ENCODE measurements around the gene HTR3D.
"Not testable (repeated sequence)": the region's sequence is repeated elsewhere in the genome, so short reads cannot be mapped to it uniquely, and the experiment has no call there.

Gene HTR3D, protein sequence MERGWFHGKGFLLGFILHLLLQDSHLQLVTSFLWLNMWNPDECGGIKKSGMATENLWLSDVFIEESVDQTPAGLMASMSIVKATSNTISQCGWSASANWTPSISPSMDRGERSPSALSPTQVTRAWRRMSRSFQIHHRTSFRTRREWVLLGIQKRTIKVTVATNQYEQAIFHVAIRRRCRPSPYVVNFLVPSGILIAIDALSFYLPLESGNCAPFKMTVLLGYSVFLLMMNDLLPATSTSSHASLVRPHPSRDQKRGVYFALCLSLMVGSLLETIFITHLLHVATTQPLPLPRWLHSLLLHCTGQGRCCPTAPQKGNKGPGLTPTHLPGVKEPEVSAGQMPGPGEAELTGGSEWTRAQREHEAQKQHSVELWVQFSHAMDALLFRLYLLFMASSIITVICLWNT

DNA sequence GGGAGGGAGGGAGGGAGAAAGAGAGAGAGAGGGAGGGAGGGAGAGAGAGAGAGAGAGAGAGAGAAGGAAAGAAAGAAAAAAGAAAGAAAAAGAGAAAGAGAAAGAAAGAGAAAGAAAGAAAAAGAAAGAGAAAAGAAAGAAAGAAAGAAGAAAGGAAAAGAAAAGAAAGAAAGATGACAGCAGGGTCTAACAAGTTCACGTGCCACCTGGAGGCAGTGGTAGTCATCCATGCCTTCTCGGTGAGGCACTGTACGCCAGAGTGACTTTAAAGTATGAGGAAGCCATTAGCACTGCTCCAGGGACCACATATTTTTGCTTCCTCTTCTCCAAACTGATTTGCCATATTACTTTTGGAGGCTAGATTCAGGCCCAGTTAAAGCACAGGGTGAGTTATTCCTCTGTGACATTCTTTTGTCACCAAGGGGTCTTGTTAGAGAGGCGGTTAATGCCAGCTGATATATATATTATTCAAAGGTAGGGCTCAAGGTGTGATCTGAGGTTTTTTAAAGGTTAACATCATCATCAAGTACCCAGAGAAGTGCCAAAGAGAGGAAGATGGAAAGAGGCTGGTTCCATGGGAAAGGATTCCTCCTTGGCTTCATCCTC lies at the start of gene HTR3D:
TSS of gene HTR3D (plus strand) at position 556 of the 606 bp plus-strand sequence. CDS start at position 556, 0 bp downstream.
- DNase-seq (ENCODE audit: low spot score) = no peak

DNA sequence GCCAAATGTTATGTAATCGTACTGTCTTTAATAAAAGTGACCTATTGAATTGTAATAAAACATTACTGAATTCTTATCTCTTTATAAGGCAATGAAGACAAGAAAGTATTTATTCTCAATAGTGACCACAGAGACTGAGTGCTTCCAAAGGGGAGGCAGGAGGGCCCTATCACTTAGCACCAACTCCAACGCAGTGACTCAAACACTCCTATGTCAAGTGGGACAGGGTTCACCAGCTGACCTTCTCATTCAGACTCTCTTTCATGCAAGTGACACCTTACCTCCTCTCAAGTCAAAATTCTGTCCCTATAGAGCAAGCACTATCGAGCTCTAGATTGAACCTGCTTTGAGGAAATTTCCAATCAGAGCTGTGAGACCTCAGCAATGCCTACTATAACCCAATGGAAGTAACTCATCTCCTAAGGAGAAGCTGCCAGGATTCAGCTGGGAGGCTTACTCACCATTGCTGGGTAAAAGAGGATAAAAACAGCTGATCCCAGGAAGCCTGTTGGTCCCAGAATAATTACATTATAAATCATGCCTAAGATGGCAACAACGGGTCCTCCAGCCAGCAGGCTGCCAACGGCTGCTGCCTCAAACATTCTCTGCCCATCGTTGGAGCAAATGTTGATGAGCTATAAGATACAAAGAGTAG lies 49.4 kb upstream of the HTR3D start:
- no peak for DNase-seq (ENCODE audit: low spot score)

DNA sequence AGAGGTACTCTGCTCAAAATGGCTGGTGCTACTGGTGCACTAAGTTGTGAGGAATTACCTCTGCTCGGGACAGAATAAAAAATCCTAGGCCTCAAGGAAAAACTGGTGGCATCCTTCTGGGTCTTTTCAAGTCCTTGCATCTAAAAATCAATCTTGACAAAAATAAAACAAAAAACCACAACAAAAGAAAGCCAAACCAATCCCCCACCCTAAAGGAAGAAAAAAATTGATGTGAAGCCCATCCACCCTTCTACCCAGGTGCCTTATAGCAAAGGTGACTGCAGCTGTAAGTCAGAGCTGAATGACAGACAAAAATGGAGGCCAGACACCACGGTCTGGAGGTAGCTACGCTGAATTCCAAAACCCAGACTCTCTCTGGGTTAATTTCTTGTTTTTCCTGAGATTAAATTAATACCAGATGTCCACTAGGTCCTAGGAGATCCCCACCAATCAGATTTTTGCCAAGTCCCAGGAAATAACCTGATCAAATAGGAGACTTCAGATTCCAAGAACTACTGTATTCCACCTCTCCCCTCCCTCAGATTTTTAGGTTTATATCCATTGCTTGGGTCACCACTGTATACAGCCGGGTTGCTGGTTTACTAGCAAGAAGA lies 47.3 kb upstream of the HTR3D start:
- DNase-seq (ENCODE audit: low spot score) = no peak

DNA sequence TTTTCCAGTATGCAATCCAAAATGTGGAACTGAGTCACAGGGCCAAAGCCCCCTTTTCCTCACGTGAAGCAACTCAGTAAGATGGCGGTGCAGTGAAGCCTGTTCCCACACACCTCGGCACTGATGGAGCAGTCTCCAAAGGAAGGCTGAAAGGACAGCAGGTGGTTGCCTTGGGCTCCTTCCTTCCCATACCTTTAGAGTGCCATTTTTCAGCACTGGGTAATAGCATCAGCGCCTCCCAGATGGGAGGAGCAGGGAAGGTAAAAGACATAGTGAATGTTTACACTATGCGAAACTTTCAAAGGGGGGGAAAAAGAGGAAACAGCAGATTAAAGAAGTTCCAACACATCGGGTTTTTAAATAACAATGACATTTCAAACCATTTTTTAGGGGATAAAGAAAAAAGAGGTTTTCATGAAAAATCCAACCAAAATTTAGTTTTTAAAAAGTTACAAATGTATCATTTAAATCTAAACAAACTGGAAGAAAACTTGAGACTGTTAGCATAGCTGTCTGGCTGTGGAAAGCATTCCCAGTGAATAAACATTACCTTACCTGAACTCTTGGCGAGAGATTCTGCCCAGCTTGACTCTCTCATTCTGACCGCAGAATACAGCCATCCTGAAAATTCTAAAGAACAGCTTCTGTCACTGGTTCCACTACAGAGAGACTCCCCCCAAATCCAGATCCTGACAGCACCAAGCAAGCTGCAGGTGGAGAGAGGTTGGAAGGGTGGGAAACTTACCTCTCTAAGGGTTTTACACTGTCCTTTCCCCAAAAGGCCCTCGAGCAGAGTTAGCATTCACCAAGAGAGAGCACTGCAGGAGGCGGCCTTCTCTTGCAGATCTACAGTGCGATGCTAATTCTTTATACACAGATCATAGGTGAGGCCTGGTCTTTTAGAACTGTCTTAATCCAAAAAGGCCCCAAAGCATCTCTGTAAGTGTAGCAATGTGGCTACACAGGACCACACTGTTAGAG lies 46.5 kb upstream of the HTR3D start:
- DNase-seq (ENCODE audit: low spot score) = no peak

DNA sequence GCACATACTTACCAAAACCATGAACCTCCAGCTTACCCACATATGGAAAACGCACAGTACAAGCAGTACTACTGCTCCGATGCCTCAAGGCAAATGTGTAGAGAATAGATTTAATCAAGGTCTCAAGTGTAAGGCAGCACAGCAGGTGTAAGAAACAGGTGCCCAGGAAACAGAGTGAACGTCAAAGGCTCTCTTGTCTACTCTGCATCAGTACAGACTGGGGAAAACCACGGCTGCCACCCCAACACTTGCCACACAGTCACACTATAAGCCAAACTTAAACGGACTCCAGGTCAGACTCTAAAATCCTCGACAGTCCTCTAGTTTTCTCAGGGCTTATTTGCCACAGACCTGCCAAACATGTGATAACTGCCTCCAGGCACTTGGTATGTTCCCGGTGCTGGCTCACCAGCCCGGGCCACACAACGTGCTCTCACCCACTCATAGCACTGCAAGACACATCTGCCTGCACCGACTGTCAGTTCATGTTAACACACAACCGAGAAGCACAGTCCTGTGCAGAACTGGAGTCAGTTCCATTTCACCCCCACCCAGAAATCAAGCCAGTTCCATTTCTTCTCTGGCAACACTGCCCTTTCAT lies 44.4 kb upstream of the HTR3D start:
- no peak for DNase-seq (ENCODE audit: low spot score)

DNA sequence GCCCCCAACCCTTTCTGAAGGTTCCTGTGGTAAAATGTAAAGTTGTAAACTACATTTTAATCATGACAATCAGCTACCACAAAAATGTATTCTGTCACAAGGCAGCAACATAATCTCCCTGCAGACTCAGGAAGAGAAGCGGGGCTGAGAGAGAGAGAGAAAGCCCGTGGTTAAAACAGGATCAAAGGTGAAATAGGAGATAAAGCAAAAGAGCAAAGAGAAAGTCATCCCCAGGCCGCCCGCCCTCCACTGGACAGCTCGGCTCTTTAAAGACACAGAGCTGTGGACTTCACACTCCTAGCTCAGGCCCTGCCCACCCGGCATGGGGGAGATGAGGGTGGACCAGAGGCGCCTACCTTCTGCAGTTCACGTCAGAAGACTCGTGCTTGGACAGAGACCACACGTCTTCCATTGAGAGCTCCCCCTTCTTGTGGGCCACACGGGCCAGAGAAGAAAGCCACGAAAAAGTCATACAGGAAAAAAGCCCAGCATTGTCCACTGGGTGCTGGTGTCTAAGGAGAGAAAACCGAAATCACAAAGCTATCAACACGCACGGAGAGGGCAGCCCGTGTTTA lies 43.2 kb upstream of the HTR3D start:
- DNase-seq (ENCODE audit: low spot score) = no peak

DNA sequence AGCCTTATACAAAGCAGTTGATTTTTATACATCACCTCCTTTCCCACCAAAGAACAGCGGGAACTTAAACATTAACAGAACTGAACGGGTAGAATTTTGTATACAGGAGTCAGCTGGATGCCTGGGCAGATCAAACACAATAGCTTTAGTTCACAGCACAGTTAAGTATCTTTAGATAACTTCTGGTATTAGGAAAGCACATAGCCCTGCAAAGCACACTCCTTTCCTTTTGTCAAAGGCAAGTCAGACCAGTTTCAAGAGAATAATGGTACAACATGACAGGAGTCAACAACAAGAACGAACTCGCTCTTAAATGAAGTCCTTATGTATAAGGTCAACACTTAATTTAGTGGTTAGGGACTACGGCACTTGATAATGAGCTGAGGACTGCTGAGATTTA lies 40.1 kb upstream of the HTR3D start:
- DNase-seq (ENCODE audit: low spot score) = no peak

DNA sequence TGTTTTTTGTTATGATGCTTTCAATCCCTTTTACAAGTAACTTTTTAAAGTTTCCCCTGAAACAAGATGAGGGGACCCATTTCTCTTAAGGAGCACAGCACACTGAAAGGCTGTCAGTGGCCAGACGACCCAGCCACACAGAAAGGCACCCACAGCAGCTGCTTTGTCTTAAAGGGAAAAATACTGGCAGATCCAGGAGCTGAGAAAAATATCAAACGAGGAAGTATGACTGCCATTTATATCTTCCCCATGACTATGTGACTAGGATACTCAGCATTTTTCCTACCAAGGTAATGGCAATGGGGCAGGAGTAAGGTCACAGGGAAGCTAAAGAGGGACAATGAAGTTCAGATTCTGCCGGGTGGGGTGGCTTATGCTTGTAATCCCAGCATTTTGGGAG lies 29.8 kb upstream of the HTR3D start:
- DNase-seq (ENCODE audit: low spot score) = no peak

DNA sequence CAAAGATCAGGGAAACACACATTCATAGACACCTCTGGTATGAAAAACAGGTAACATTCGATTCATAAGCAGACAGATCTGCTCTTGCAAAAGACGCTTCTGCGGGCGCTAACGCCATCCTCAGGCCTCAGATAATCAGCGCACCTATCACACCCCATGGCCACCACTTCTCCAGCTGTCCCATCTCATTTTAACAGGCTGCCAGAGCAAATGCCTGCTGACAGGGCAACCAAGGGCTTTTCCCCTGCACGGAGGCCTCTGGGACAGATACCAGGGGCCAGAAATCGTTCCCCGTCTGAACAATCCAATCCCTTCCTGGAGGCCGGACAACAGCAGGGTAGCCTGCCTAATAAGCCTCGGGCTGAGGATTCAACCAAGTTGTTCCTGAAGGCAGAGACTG lies 29.1 kb upstream of the HTR3D start:
- DNase-seq (ENCODE audit: low spot score) = no peak

DNA sequence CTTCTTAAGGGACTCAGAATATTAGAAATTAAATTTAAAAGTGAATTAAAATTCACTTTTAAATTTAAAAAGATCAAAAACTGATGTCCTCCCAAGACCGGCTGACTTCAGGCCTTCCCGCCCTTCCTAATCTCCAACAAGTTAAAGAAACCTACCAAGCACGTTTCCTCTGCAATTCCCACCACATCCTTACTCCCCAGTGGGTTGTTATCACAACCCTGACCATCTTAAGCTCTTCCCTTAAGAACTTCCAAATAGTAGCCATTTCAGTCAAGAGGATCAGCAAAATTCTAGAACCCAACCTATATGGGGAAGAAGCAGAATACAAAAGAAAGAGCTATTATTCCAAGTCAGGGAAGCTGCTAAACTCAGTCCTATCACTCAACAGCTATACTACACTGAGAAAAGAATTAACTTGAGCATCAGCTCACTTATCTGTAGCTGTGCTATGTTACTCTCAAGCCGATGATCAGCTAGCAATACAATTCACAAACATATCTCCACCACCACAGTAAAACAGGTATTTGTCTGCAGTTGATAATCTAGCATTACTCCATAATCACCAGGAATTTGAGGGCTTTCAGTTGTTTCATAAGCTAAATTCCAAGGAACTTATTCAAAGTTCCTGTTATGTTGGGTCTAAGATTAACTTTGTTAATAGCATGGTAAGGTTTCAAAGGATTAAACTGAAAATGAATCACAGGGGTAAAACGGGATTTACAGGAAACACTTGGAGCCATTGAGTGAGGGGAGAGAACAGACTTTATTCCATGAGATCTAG lies 28.2 kb upstream of the HTR3D start:
- no peak for DNase-seq (ENCODE audit: low spot score)

DNA sequence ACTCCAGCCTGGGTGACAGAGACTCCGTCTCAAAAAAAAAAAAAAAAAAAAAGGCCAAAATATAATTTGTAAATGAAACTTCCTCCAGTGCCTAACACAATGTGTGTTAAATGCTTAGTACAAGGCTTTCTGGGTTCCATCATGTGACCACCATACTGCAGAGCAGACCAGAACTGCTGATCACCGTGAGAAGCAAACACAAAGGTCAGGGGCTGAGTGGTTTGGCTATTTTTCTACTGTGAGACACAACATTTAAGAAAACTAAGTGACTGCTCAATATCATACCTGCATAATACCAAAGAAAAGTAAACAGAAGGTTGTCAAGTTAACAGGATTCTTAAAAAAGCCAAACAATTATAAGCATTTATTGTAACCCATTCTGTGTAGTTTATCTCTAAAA lies 27.1 kb upstream of the HTR3D start:
- no peak for DNase-seq (ENCODE audit: low spot score)

DNA sequence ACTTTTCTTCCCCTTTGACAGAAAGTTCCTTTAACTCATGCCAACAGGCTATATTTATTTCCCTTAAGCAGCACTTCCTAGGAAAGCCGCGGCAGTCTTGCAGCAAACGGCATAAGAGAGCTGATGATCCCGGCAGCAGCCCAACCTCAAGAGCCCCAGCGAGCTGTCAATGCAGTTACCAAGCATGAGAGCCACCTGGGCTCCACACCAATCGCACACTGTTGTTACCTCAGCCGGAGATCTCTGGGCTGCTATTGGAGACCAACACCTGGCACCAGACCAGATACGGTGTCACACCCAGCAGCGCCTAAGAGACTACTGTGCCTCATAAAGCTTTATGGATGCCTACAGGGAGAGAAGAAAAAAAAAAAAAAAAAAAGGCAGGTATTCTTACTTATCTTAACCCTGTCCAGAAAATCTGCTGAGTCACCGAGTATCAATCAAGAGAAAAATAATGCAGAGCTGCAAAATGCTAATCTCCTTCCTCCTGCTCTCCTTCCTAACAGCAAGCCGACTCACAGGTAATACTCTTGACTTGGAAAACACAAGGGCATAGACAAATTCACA lies 25.5 kb upstream of the HTR3D start:
- peak; percentile 79 for DNase-seq (ENCODE audit: low spot score)

DNA sequence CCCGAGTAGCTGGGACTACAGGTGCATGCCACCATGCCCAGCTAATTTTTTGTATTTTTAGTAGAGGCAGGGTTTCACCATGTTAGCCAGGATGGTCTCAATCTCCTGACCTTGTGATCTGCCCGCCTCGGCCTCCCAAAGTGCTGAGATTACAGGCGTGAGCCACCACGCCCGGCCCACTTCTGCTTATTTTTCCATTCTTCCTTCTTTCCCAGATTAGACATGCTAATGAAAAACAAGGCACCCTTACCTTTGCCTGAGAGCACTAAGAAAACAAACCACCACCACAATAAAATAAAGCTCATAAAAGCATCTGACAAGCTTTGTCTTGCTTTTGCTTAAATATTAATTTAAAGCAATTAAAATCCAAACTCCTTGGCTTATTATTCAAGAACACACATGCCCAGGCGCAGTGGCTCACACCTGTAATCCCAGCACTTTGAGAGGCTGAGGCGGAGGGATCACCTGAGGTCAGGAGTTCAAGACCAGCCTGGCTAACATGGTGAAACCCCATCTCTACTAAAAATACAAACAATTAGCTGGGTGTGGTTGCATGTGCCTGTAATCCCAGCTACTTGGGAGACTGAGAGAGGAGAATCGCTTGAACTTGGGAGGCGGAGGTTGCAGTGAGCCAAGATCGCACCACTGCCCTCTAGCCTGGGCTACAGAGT lies 24.3 kb upstream of the HTR3D start:
- not testable (repeated sequence) for DNase-seq (ENCODE audit: low spot score)

DNA sequence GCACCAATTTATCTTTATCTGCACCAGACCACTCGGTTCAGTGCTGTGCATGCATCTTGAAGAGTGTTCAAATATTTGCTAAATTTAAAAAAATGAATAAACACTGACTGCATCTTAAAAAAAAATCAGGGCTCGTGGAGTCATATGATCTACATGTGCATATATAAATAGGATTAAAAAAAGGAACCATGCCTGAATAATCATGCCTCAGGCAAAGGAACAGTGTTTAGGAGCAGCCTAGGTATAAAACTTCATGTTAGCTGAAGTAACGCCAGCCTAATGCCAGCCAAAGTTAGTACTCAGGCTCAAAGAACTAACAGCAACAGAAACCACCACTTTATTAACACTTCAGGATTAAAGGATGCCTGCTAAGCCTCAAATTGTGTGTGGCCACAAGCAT lies 23.4 kb upstream of the HTR3D start:
- no peak for DNase-seq (ENCODE audit: low spot score)

DNA sequence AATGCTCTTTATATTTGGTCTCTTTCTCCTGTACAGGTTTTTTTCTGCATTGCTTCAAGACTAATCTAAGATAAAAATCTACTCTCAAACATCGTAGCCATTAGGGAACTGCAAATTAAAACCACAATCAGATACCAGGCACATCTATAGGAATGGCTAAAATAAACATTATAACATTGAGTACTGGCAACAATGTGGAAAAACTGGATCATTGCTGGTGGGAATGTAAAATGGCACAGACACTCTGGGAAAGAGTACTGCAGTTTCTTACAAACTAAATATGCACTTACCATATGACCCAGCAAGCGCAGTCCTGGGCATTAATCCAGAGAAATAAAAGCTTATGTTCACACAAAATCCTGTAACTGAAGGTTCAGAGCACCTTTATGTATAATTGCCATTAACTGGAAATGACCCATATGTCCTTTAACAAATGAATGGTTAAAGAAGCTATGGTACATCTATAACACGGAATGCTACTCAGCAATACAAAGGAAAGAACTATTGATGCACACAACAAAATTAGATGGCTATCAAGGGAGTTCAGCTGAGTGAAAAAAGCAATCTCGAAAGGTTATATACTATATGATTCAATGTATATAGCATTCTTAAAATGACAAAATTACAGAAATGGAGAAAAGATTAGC lies 20.2 kb upstream of the HTR3D start:
- no peak for DNase-seq (ENCODE audit: low spot score)

DNA sequence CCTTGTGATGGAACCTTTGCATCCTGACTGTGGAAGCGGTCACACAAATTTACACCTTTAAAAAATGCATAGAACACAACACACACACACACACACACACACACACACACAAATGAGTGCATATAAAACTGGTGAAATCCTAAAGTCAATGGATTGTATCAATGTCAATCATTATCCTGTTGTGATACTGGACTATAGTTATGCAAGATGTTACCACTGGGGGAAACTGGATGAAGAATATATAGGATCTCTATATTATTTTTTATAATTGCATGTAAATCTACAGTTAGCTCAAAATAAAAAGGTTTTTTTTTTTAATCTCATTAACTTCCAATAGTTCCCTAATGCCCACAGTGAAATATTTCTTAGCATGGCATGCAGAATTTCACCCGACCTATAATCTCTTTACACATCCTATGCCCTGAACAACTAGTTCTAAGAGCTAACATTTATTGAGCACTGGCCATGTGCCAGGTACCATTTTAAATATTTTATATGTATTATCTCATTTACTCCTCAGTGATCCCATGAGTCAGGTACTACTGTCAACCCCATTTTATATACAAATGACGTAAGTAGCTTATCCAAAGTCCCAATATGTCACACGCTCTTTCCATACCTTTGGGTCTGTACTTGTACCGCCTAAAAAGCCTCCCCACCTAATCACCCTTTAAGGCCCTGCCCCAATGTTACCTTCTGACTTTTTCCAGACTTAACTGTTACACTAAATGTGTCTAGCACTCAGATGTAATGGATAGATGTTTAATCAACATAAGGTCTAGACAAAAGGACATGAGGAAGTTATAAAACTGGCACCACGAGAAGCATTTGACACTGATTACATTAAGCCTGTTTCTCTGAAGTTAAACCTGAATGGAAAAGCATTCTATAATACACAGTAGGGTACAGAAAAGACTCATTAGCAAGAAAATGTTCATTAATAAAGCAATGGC lies 19.3 kb upstream of the HTR3D start:
- DNase-seq (ENCODE audit: low spot score) = no peak

DNA sequence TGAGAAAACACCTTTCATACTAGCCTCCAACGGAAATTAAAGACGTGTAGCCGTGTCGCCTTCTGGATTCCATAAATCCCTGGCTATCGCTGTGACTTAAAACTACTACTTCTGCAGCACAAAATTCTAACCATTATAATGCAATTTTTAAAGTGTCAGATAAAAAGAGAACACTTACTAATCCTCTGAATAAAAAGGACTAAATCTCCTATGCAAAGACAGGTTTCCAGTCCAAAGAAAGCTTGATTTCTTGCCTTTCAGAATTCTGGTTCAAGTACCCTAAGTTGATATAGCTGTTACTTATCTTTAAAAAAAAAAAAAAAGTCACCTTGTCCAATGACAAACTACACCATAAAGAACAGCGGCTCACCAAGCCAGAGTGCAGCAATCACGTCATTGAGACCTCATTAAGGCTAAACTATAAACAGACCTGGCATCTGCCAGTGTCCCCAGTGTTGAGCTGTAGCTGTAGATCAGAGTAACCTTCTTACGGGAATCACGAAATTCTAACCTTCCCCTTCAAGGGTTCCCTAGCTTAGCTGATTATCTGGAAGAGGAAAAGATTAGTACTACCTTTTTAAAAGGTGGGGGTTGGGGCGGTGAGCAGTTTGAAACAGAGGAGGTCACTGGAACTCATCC lies 16.0 kb upstream of the HTR3D start:
- peak; percentile 51 for DNase-seq (ENCODE audit: low spot score)
